T-cell (primary cell): ENCODE results near the gene TCF12. TPM values are rescaled to one million over a fixed set of nuclear protein-coding genes. Genes with fewer than 3 reads are reported as not detected.
A peak's percentile ranks its signal among the peaks of the same experiment; 100 is the strongest.

Experiments
- ATAC-seq, 4 experiments: fragments of 200-7000 bp in 3 of 4; fragments of 150-1000 bp in 1 of 4; cut with Tn5 transposase; replicated peaks in 1 of 4; 1 replicate in 3 of 4; 2 replicates in 1 of 4; pipeline ENCODE4 v1.10.0; 2021; ENCODE audit warnings: moderate library complexity in 3 of 4, mild to moderate bottlenecking in 2 of 4, moderate number of reproducible peaks in 1 of 4
- CTCF ChIA-PET, 2 donors: fragments of 300-600 bp; sonication (Branson Sonifier 250); formaldehyde crosslinking; loops; one replicate each; lab custom pipeline; 2022; ENCODE audit warnings: antibody characterized with exemption in 2 of 2; lab: Charles Lee
- POLR2A ChIA-PET, 2 donors: fragments of 300-600 bp; sonication (Branson Sonifier 250); formaldehyde crosslinking; loops; one replicate each; lab custom pipeline; 2022; ENCODE audit warnings: antibody characterized with exemption in 2 of 2; lab: Charles Lee
- DNase-seq, 35 experiments: peaks; one replicate each; pipeline versions ENCODE4 v3.0.0 to v3.0.0-alpha.2; 2013 to 2023
- H3K27ac ChIP-seq: one replicate; pipeline ENCODE4 v1.5.1; 2013; ENCODE audit warnings: low read length
- H3K27me3 ChIP-seq, 2 experiments: replicated peaks in 1 of 2; 1 replicate in 1 of 2; 2 replicates in 1 of 2; pipeline versions ENCODE4 v1.6.1 to v1.7.0; 2013; ENCODE audit warnings: low read length in 1 of 2, mixed read lengths in 1 of 2; ENCODE audit not compliant: control insufficient read depth in 2 of 2, insufficient read depth in 2 of 2; ENCODE audit errors: extremely low read depth in 1 of 2
- H3K36me3 ChIP-seq, 2 donors: 1 replicate in 1 of 2; 2 replicates in 1 of 2; pipeline versions ENCODE4 v1.6.1 to v1.7.0; 2013; ENCODE audit warnings: low read length in 1 of 2; ENCODE audit not compliant: control insufficient read depth in 2 of 2, insufficient read depth in 1 of 2; ENCODE audit errors: extremely low read depth in 1 of 2
- H3K4me1 ChIP-seq, 2 experiments: 1 replicate in 1 of 2; 2 replicates in 1 of 2; pipeline versions ENCODE4 v1.6.1 to v1.7.0; 2013; ENCODE audit warnings: low read length in 2 of 2, mixed read lengths in 1 of 2; ENCODE audit not compliant: insufficient read depth in 2 of 2, control insufficient read depth in 1 of 2; ENCODE audit errors: extremely low read depth in 1 of 2
- H3K4me3 ChIP-seq, 2 donors: 1 replicate in 1 of 2; 2 replicates in 1 of 2; pipeline versions ENCODE4 v1.5.1 to v1.7.0; 2013; ENCODE audit warnings: mild to moderate bottlenecking in 2 of 2, low read length in 1 of 2, moderate library complexity in 1 of 2; ENCODE audit not compliant: control insufficient read depth in 1 of 2; ENCODE audit errors: extremely low read depth in 1 of 2
- H3K9me3 ChIP-seq: 2 replicates; pipeline ENCODE4 v1.7.0; 2013
- H3K27ac Mint-ChIP-seq, 2 donors: one replicate each; pipeline ENCODE4 v1.8.0; 2020 to 2021; ENCODE audit warnings: mild to moderate bottlenecking in 2 of 2, mixed read lengths in 2 of 2
- H3K27me3 Mint-ChIP-seq, 2 donors: one replicate each; pipeline ENCODE4 v1.8.0; 2021 to 2022; ENCODE audit warnings: mixed read lengths in 2 of 2
- H3K36me3 Mint-ChIP-seq: one replicate; pipeline ENCODE4 v1.8.0; 2021; ENCODE audit warnings: mixed read lengths
- H3K4me1 Mint-ChIP-seq, 3 donors: one replicate each; pipeline ENCODE4 v1.8.0; 2020 to 2022; ENCODE audit warnings: mixed read lengths in 3 of 3, mild to moderate bottlenecking in 1 of 3
- H3K4me3 Mint-ChIP-seq, 3 donors: one replicate each; pipeline ENCODE4 v1.8.0; 2020 to 2022; ENCODE audit warnings: mild to moderate bottlenecking in 3 of 3, mixed read lengths in 3 of 3, moderate library complexity in 3 of 3
- H3K9me3 Mint-ChIP-seq, 3 donors: one replicate each; pipeline ENCODE4 v1.8.0; 2020 to 2022; ENCODE audit warnings: mixed read lengths in 3 of 3
- WGBS: methylation state at CpG from one replicate; pipeline ENCODE4 v1.1.5; 2013; ENCODE audit warnings: missing lambda C conversion rate; ENCODE audit not compliant: insufficient coverage; 5-methylcytosine and 5-hydroxymethylcytosine counted together
- total RNA-seq, 35 experiments: library from RNA in 6 of 35; stranded (reverse) in 6 of 35; fragments of 120-200 nt in 1 of 35; gene quantifications; one replicate each; pipeline versions ENCODE4 v1.2.1 to v1.2.4 and lab custom pipeline; 2013 to 2026

The TCF12 gene
- total RNA-seq, 5 donors from 2014 or later (not counting 1 experiment from before 2014, with no cell fraction given), result 68.0 to 94.3 (median 83.0) TPM

- no peak overlapping the region for H3K4me3 Mint-ChIP-seq
- H3K27ac Mint-ChIP-seq, result no peak overlapping the region
- no peak for DNase-seq
- no peaks in the 10 kb centered on the region for H3K27me3 ChIP-seq
- no peaks in the 10 kb centered on the region for H3K9me3 Mint-ChIP-seq
- H3K4me1 ChIP-seq, result peaks cover 3 to 28% of the 10 kb centered on the region in 2 experiments
- H3K36me3 Mint-ChIP-seq, result peaks cover 27% of the 10 kb centered on the region
- H3K4me1 Mint-ChIP-seq, result peaks cover 53 to 56% (median 54%) of the 10 kb centered on the region in 3 donors
- H3K27ac ChIP-seq, result no peak overlapping the region
- H3K4me3 ChIP-seq, result no peak overlapping the region
- H3K27me3 Mint-ChIP-seq, result no peaks in the 10 kb centered on the region
- peaks cover 0 to 4% of the 10 kb centered on the region in 2 donors for H3K36me3 ChIP-seq
- ATAC-seq, result no peak
- CTCF ChIA-PET, result interaction anchor here (0.5 to 3.0 kb wide), 4 partner anchors 12 to 1095 kb away, joined by 3 to 10 read pairs (median 3); no protein-coding TSS in a partner anchor
- H3K9me3 ChIP-seq, result no peaks in the 10 kb centered on the region
- POLR2A ChIA-PET, result interaction anchor here in 1 of 2 donors (0.6 kb wide), 1 partner anchor 954 kb away, joined by 4 read pairs; no protein-coding TSS in a partner anchor
Measured at GRCh38 chr15:57134851-57135250, 216.4 kb downstream of the TCF12 start.

GRCh38 chr15:57135800-57136199 is 217.4 kb downstream of the TCF12 start:
- no peaks in the 10 kb centered on the region for H3K27me3 ChIP-seq
- peaks cover 23% of the 10 kb centered on the region for H3K36me3 Mint-ChIP-seq
- ChIA-PET POLR2A (interaction anchor here in 1 of 2 donors (0.7 kb wide), 1 partner anchor 45 kb away, joined by 3 read pairs; no protein-coding TSS in a partner anchor), CTCF (interaction anchor here (0.6 to 3.0 kb wide), 3 partner anchors 11 to 477 kb away, joined by 3 to 10 read pairs (median 5); no protein-coding TSS in a partner anchor)
- no peak overlapping the region for H3K4me3 Mint-ChIP-seq
- H3K4me3 ChIP-seq, result no peak overlapping the region
- H3K4me1 ChIP-seq, result peaks cover 3 to 28% of the 10 kb centered on the region in 2 experiments
- peaks cover 0 to 3% of the 10 kb centered on the region in 2 donors for H3K36me3 ChIP-seq
- no peaks in the 10 kb centered on the region for H3K27me3 Mint-ChIP-seq
- H3K9me3 Mint-ChIP-seq, result no peaks in the 10 kb centered on the region
- H3K27ac Mint-ChIP-seq, result no peak overlapping the region
- H3K27ac ChIP-seq, result no peak overlapping the region
- H3K4me1 Mint-ChIP-seq, result peaks cover 47 to 49% (median 48%) of the 10 kb centered on the region in 3 donors
- ATAC-seq (no peak), DNase-seq (no peak)
- H3K9me3 ChIP-seq, result no peaks in the 10 kb centered on the region

GRCh38 chr15:57138349-57138788 is 219.9 kb downstream of the TCF12 start:
- H3K4me1 Mint-ChIP-seq, result peaks cover 29 to 37% (median 30%) of the 10 kb centered on the region in 3 donors
- no CpG with 5 or more reads among the region's 1 CpG for WGBS
- ChIA-PET CTCF (interaction anchor here (0.5 to 2.0 kb wide), 5 partner anchors 9 to 425 kb away, joined by 3 to 13 read pairs (median 3); no protein-coding TSS in a partner anchor), POLR2A (interaction anchor here in 1 of 2 donors (0.7 kb wide), 1 partner anchor 23 kb away, joined by 3 read pairs; no protein-coding TSS in a partner anchor)
- peak in 1 of 4 experiments; percentile 44 for ATAC-seq
- peaks cover 13% of the 10 kb centered on the region for H3K36me3 Mint-ChIP-seq
- H3K36me3 ChIP-seq, result no peaks in the 10 kb centered on the region
- peak in 1 of 35 experiments; percentile 17 for DNase-seq
- no peak overlapping the region for H3K4me3 Mint-ChIP-seq
- no peak overlapping the region for H3K27ac ChIP-seq
- H3K27ac Mint-ChIP-seq, result no peak overlapping the region
- H3K9me3 ChIP-seq, result no peaks in the 10 kb centered on the region
- H3K27me3 ChIP-seq, result no peaks in the 10 kb centered on the region
- no peak overlapping the region for H3K4me3 ChIP-seq
- H3K9me3 Mint-ChIP-seq, result no peaks in the 10 kb centered on the region
- no peaks in the 10 kb centered on the region for H3K27me3 Mint-ChIP-seq
- peaks cover under 1 to 20% of the 10 kb centered on the region in 2 experiments for H3K4me1 ChIP-seq

- no peaks in the 10 kb centered on the region for H3K27me3 Mint-ChIP-seq
- Histone ChIP-seq H3K9me3 (no peaks in the 10 kb centered on the region), H3K27me3 (no peaks in the 10 kb centered on the region), H3K4me1 (no peaks in the 10 kb centered on the region), H3K4me3 (no peak overlapping the region), H3K36me3 (no peaks in the 10 kb centered on the region), H3K27ac (no peak overlapping the region)
- ChIA-PET POLR2A (no interaction called here), CTCF (no interaction called here)
- peaks cover 8% of the 10 kb centered on the region for H3K36me3 Mint-ChIP-seq
- H3K4me3 Mint-ChIP-seq, result no peak overlapping the region
- no peak for ATAC-seq
- H3K4me1 Mint-ChIP-seq, result peaks cover 9 to 21% (median 12%) of the 10 kb centered on the region in 3 donors
- DNase-seq, result no peak
- WGBS, result 100% methylated on average over 1 of the region's 1 CpG
- no peak overlapping the region for H3K27ac Mint-ChIP-seq
- H3K9me3 Mint-ChIP-seq, result no peaks in the 10 kb centered on the region
Measured at GRCh38 chr15:57143511-57144078, 225.2 kb downstream of the TCF12 start.

- Mint-ChIP-seq H3K36me3 (peaks cover 11% of the 10 kb centered on the region), H3K27me3 (no peaks in the 10 kb centered on the region), H3K4me3 (no peak overlapping the region), H3K4me1 (peaks cover 9 to 16% (median 12%) of the 10 kb centered on the region in 3 donors), H3K27ac (no peak overlapping the region), H3K9me3 (no peaks in the 10 kb centered on the region)
- ChIA-PET CTCF (interaction anchor here (0.9 to 1.2 kb wide), 2 partner anchors 13 to 50 kb away, joined by 3 to 4 read pairs; no protein-coding TSS in a partner anchor), POLR2A (interaction anchor here in 1 of 2 donors (0.6 kb wide), 1 partner anchor 114 kb away, joined by 3 read pairs; no protein-coding TSS in a partner anchor)
- ATAC-seq (no peak), DNase-seq (no peak)
- H3K9me3 ChIP-seq, result no peaks in the 10 kb centered on the region
- H3K27ac ChIP-seq, result no peak overlapping the region
- H3K27me3 ChIP-seq, result no peaks in the 10 kb centered on the region
- no peak overlapping the region for H3K4me3 ChIP-seq
- H3K4me1 ChIP-seq, result no peaks in the 10 kb centered on the region
- H3K36me3 ChIP-seq, result no peaks in the 10 kb centered on the region
- WGBS, result 80% methylated on average over 1 of the region's 5 CpGs
Measured at GRCh38 chr15:57144448-57144847, 226.0 kb downstream of the TCF12 start.

GRCh38 chr15:57146506-57147201 is 228.2 kb downstream of the TCF12 start:
- DNase-seq, result peak in 1 of 35 experiments; percentile 50

More at GRCh38 chr15:57146506-57147201, 228.2 kb downstream of the TCF12 start:
- POLR2A ChIA-PET, result interaction anchor here in 1 of 2 donors (0.6 to 0.7 kb wide), 3 partner anchors 482 to 1832 kb away, joined by 3 to 4 read pairs (median 4); no protein-coding TSS in a partner anchor
- ATAC-seq, result no peak
- 83% methylated on average over 1 of the region's 4 CpGs for WGBS
- Histone ChIP-seq H3K27me3 (no peaks in the 10 kb centered on the region), H3K9me3 (no peaks in the 10 kb centered on the region), H3K27ac (no peak overlapping the region), H3K4me3 (no peak overlapping the region), H3K36me3 (peaks cover 0 to under 1% of the 10 kb centered on the region in 2 donors), H3K4me1 (no peaks in the 10 kb centered on the region)
- Mint-ChIP-seq H3K4me1 (peaks cover 9 to 16% (median 15%) of the 10 kb centered on the region in 3 donors), H3K27ac (no peak overlapping the region), H3K27me3 (no peaks in the 10 kb centered on the region), H3K9me3 (peaks cover 0 to 9% (median 2%) of the 10 kb centered on the region in 3 donors), H3K4me3 (no peak overlapping the region), H3K36me3 (peaks cover 19% of the 10 kb centered on the region)
- CTCF ChIA-PET, result interaction anchor here (0.6 to 2.5 kb wide), 13 partner anchors 8 to 1272 kb away, joined by 3 to 13 read pairs (median 4); no protein-coding TSS in a partner anchor
